SK-N-SH (cell line): Measurements from ENCODE around the gene DENND1A. TPM values are rescaled to one million over a fixed set of nuclear protein-coding genes. Genes with fewer than 3 reads are reported as not detected.

ENCODE experiments used
- CTCF ChIA-PET: fragments of 300-600, 350-600 bp; formaldehyde crosslinking; extraction: SDS; loops from one replicate; lab custom pipeline; 2021; lab: Yijun Ruan, JAX
- POLR2A ChIA-PET: fragments of 350-600 bp; sonication (Branson Sonifier 250); formaldehyde crosslinking; extraction: SDS; loops from one replicate; lab custom pipeline; 2020; ENCODE audit warnings: antibody characterized with exemption, inconsistent platforms; lab: Yijun Ruan, JAX
- DNase-seq: peaks from one replicate; pipeline ENCODE4 v3.0.0; 2012
- H2AFZ ChIP-seq: fragments of 200-600 bp; sonication (generic); 2 replicates; pipeline ENCODE4 v1.8.1; 2016; ENCODE audit warnings: antibody characterized with exemption, mild to moderate bottlenecking, low read depth
- H3F3A ChIP-seq: fragments of 200-600 bp; sonication (generic); replicated peaks from 2 replicates; pipeline ENCODE3; 2016; ENCODE audit warnings: antibody characterized with exemption, mild to moderate bottlenecking; ENCODE audit not compliant: insufficient read depth
- H3K27ac ChIP-seq, 2 experiments: fragments of 200-500 bp in 1 of 2; fragments of 200-600 bp in 1 of 2; sonication (Bioruptor generic) in 1 of 2; sonication (generic), shearing (Covaris generic) in 1 of 2; 2 replicates each; pipeline versions ENCODE4 v1.5.1 to v1.6.1; 2014 to 2016; ENCODE audit warnings: low read depth in 2 of 2, inconsistent platforms in 1 of 2, low read length in 1 of 2, mild to moderate bottlenecking in 1 of 2, mixed read lengths in 1 of 2
- H3K27me3 ChIP-seq: fragments of 200-600 bp; sonication (generic), shearing (Covaris generic); 2 replicates; pipeline ENCODE4 v1.6.1; 2016; ENCODE audit warnings: mixed run types; ENCODE audit not compliant: insufficient read depth
- H3K36me3 ChIP-seq, 2 experiments: fragments of 200-500 bp in 1 of 2; fragments of 200-600 bp in 1 of 2; sonication (Bioruptor generic) in 1 of 2; sonication (generic) in 1 of 2; replicated peaks in 1 of 2; 2 replicates each; pipeline versions ENCODE3 to v1.5.1; 2014 to 2016; ENCODE audit warnings: low read length in 1 of 2, mild to moderate bottlenecking in 1 of 2; ENCODE audit not compliant: insufficient read depth in 2 of 2, control insufficient read depth in 1 of 2
- H3K4me1 ChIP-seq, 2 experiments: fragments of 200-500 bp in 1 of 2; fragments of 200-600 bp in 1 of 2; sonication (Bioruptor generic) in 1 of 2; sonication (generic), shearing (Covaris generic) in 1 of 2; 2 replicates each; pipeline versions ENCODE4 v1.5.1 to v1.6.1; 2014 to 2016; ENCODE audit warnings: low read depth in 1 of 2, low read length in 1 of 2, mixed run types in 1 of 2; ENCODE audit not compliant: insufficient read depth in 2 of 2, control insufficient read depth in 1 of 2
- H3K4me2 ChIP-seq: fragments of 200-600 bp; sonication (generic), shearing (Covaris generic); 2 replicates; pipeline ENCODE4 v1.6.1; 2017; ENCODE audit warnings: mixed run types
- H3K4me3 ChIP-seq, 2 experiments: fragments of 200-500 bp in 1 of 2; fragments of 200-600 bp in 1 of 2; sonication (Bioruptor generic) in 1 of 2; sonication (generic), shearing (Covaris generic) in 1 of 2; 2 replicates each; pipeline versions ENCODE4 v1.5.1 to v1.8.1; 2014 to 2016; ENCODE audit warnings: low read depth in 2 of 2, inconsistent platforms in 1 of 2, low read length in 1 of 2, mild to moderate bottlenecking in 1 of 2, mixed read lengths in 1 of 2, moderate library complexity in 1 of 2
- H3K79me2 ChIP-seq: fragments of 200-600 bp; sonication (generic); 2 replicates; pipeline ENCODE4 v1.8.1; 2017; ENCODE audit warnings: mild to moderate bottlenecking; ENCODE audit not compliant: insufficient read depth
- H3K9ac ChIP-seq: fragments of 200-600 bp; sonication (generic); 2 replicates; pipeline ENCODE4 v1.6.1; 2017; ENCODE audit warnings: mixed run types
- H3K9me2 ChIP-seq: fragments of 200-600 bp; sonication (generic); 2 replicates; pipeline ENCODE4 v1.6.1; 2017; ENCODE audit warnings: mixed run types
- H3K9me3 ChIP-seq: fragments of 200-600 bp; sonication (generic); 2 replicates; pipeline ENCODE4 v1.6.1; 2017; ENCODE audit warnings: mixed run types, mild to moderate bottlenecking, moderate library complexity
- H4K20me1 ChIP-seq: fragments of 200-600 bp; sonication (generic); 2 replicates; pipeline ENCODE4 v1.6.1; 2017; ENCODE audit warnings: mild to moderate bottlenecking, mixed run types; ENCODE audit not compliant: insufficient read depth
- ELF1 ChIP-seq: IDR thresholded peaks from 2 replicates; pipeline ENCODE4 v1.4.0; 2012
- EP300 ChIP-seq, 2 experiments: IDR thresholded peaks; 2 replicates each; pipeline versions ENCODE4 v1.4.0 to v1.6.1; 2012; ENCODE audit warnings: borderline replicate concordance in 1 of 2, low read depth in 1 of 2, low read length in 1 of 2
- FOSL2 ChIP-seq: IDR thresholded peaks from 2 replicates; pipeline ENCODE4 v1.4.0; 2012; ENCODE audit warnings: low read depth, mild to moderate bottlenecking, moderate library complexity, borderline replicate concordance
- IRF3 ChIP-seq: fragments of 150-350 bp; IDR thresholded peaks from 2 replicates; pipeline ENCODE4 v1.6.1; 2016; ENCODE audit warnings: mild to moderate bottlenecking, low read depth, low read length
- MEF2A ChIP-seq: IDR thresholded peaks from 2 replicates; pipeline ENCODE4 v1.4.0; 2012; ENCODE audit warnings: low read depth, borderline replicate concordance
- NFIC ChIP-seq: IDR thresholded peaks from 2 replicates; pipeline ENCODE4 v1.4.0; 2012; ENCODE audit warnings: borderline replicate concordance
- NRF1 ChIP-seq: IDR thresholded peaks from 2 replicates; pipeline ENCODE4 v1.6.1; 2012; ENCODE audit warnings: low read depth, mild to moderate bottlenecking, low read length
- POLR2AphosphoS5 ChIP-seq: IDR thresholded peaks from 2 replicates; pipeline ENCODE4 v1.6.1; 2012; ENCODE audit warnings: low read depth, low read length
- RAD21 ChIP-seq: IDR thresholded peaks from 2 replicates; pipeline ENCODE4 v1.6.1; 2012; ENCODE audit warnings: mild to moderate bottlenecking, low read length
- REST ChIP-seq: IDR thresholded peaks from 2 replicates; pipeline ENCODE4 v1.6.1; 2012; ENCODE audit warnings: mild to moderate bottlenecking, low read depth, low read length, moderate library complexity
- RFX5 ChIP-seq: IDR thresholded peaks from 2 replicates; pipeline ENCODE4 v1.6.1; 2012; ENCODE audit warnings: mild to moderate bottlenecking, improper control_type of control experiment, low read length
- RXRA ChIP-seq: IDR thresholded peaks from 2 replicates; pipeline ENCODE4 v1.4.0; 2012; ENCODE audit warnings: low read depth, mild to moderate bottlenecking, borderline replicate concordance
- SIN3A ChIP-seq: IDR thresholded peaks from 2 replicates; pipeline ENCODE4 v1.6.1; 2012; ENCODE audit warnings: low read depth, mild to moderate bottlenecking, low read length, moderate library complexity, borderline replicate concordance
- TCF12 ChIP-seq: IDR thresholded peaks from 2 replicates; pipeline ENCODE4 v1.4.0; 2012
- TEAD4 ChIP-seq: IDR thresholded peaks from 2 replicates; pipeline ENCODE4 v1.4.0; 2012; ENCODE audit warnings: mild to moderate bottlenecking, borderline replicate concordance; ENCODE audit not compliant: insufficient read depth
- YY1 ChIP-seq: IDR thresholded peaks from 2 replicates; pipeline ENCODE4 v1.4.0; 2012; ENCODE audit warnings: low read depth, mild to moderate bottlenecking
- WGBS: methylation state at CpG from one replicate; pipeline ENCODE4 v1.1.6; 2017; ENCODE audit warnings: low lambda C conversion rate; 5-methylcytosine and 5-hydroxymethylcytosine counted together
- polyA plus RNA-seq, 3 experiments: library from polyadenylated mRNA; depleted of rRNA; stranded (reverse); fragments of >200 nt; gene quantifications; 2 replicates each; pipeline ENCODE4 v1.2.3, GENCODE V29; 2012
- TF ChIP-seq, protein P1 (sequence below): IDR thresholded peaks from 2 replicates; pipeline ENCODE4 v1.4.0; 2012; ENCODE audit warnings: low read depth, borderline replicate concordance

DENND1A gene
- polyA plus RNA-seq, 1 of the 3 experiments (the other 2 are of a cell fraction), result 25.4 TPM

DNA sequence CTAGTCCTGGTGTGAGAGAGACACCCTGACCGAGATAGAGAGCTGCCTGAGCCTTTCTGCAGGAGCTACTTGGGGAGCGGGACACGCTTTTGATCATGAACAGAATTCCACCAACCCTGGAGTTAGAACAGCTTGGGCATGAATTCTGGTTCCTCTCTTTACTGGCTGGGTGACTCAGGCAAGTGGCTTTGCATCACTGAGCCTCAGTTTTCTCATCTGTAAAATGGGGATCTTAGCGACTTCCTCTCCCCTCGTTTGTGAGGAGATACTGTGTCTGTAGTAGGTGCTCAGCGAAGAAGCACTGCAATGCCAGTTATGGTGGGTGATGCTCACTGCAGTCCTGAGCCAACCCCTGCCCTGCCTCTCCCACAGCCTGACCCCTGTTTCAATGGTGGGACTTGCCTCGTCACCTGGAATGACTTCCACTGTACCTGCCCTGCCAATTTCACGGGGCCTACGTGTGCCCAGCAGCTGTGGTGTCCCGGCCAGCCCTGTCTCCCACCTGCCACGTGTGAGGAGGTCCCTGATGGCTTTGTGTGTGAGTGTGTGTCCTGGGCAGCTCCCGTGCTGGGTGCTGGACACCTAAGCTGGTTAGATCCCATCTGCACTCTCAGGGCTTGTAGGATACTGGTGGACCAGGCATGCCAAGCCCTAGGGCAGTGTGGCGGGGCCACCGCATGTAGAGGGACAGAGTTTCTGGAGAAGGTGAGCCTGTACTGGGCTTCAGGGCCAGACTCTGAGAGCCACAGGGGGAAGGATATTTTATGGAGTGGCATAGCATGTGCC lies 557.9 kb downstream of the DENND1A start (continued):
- TF ChIP-seq IRF3, result no peak
- TF ChIP-seq, protein P1, sequence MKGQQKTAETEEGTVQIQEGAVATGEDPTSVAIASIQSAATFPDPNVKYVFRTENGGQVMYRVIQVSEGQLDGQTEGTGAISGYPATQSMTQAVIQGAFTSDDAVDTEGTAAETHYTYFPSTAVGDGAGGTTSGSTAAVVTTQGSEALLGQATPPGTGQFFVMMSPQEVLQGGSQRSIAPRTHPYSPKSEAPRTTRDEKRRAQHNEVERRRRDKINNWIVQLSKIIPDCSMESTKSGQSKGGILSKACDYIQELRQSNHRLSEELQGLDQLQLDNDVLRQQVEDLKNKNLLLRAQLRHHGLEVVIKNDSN, result no peak

DNA sequence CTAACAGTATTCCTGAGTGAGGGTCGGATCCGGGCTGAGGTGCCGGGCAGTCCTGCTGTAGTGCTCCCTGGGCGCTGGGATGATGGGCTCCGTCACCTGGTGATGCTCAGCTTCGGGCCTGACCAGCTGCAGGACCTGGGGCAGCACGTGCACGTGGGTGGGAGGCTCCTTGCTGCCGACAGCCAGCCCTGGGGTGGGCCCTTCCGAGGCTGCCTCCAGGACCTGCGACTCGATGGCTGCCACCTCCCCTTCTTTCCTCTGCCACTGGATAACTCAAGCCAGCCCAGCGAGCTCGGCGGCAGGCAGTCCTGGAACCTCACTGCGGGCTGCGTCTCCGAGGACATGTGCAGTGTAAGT lies 558.7 kb downstream of the DENND1A start:
- POLR2A ChIA-PET, result no interaction called here
- Histone ChIP-seq H3K9me3 (no peaks in the 10 kb centered on the region), H3K4me2 (no peak overlapping the region), H3K79me2 (no peaks in the 10 kb centered on the region), H3K27ac (no peak overlapping the region), H3K4me3 (no peak overlapping the region), H4K20me1 (no peaks in the 10 kb centered on the region), H3K4me1 (peaks cover 0 to 17% of the 10 kb centered on the region in 2 experiments; a peak in 1 of 4 replicates), H3K9ac (no peak overlapping the region), H2AFZ (no peak overlapping the region), H3K9me2 (no peaks in the 10 kb centered on the region), H3K27me3 (peaks cover 51% of the 10 kb centered on the region), H3K36me3 (no peaks in the 10 kb centered on the region), H3F3A (no peaks in the 10 kb centered on the region)
- no peak for TF ChIP-seq MEF2A
- no peak for TF ChIP-seq ELF1
- no peak for TF ChIP-seq YY1
- no peak for TF ChIP-seq RFX5
- no peak for TF ChIP-seq EP300 (IDR thresholded peaks at IDR 0.05; ENCODE audit: borderline replicate concordance in 1 of 2, low read depth in 1 of 2, low read length in 1 of 2)
- TF ChIP-seq NRF1, result no peak
- no peak for TF ChIP-seq POLR2AphosphoS5
- TF ChIP-seq, protein P1, result no peak
- TF ChIP-seq NFIC, result no peak
- no peak for TF ChIP-seq RXRA
- TF ChIP-seq FOSL2, result no peak
- no peak for TF ChIP-seq SIN3A
- TF ChIP-seq TEAD4, result no peak
- TF ChIP-seq RAD21, result no peak
- TF ChIP-seq REST, result no peak
- no peak for TF ChIP-seq TCF12
- CTCF ChIA-PET, result interaction anchor here (0.8 to 10.4 kb wide), 6 partner anchors 9 to 21 kb away, joined by 3 to 77 read pairs (median 8); partner anchors contain the start of gene CRB2
- no peak for DNase-seq
- 29% methylated on average over 14 of the region's 18 CpGs for WGBS
